Measurements from ENCODE around the gene SEC16A.

GRCh38 chr9:136513191-136513590 lies 30.4 kb upstream of the SEC16A start:
- TF ChIP-seq GATA2 (IDR thresholded peaks at IDR 0.05; ENCODE audit: insufficient read depth, insufficient read length, low read depth, low read length) (no peak), POLR2AphosphoS5 (IDR thresholded peaks at IDR 0.05; ENCODE audit: insufficient read depth, low read depth, low read length) (no peak), POLR2A (IDR thresholded peaks at IDR 0.05; ENCODE audit: low read depth, low read length) (no peak), EZH2 (IDR thresholded peaks at IDR 0.05; ENCODE audit: borderline replicate concordance, low read depth, low read length, severe bottlenecking) (no peak), FOS (IDR thresholded peaks at IDR 0.05; ENCODE audit: borderline replicate concordance, insufficient read depth, low read length) (no peak), MYC (IDR thresholded peaks at IDR 0.05; ENCODE audit: low read depth, low read length) (no peak)
- TF ChIP-seq, protein P1, sequence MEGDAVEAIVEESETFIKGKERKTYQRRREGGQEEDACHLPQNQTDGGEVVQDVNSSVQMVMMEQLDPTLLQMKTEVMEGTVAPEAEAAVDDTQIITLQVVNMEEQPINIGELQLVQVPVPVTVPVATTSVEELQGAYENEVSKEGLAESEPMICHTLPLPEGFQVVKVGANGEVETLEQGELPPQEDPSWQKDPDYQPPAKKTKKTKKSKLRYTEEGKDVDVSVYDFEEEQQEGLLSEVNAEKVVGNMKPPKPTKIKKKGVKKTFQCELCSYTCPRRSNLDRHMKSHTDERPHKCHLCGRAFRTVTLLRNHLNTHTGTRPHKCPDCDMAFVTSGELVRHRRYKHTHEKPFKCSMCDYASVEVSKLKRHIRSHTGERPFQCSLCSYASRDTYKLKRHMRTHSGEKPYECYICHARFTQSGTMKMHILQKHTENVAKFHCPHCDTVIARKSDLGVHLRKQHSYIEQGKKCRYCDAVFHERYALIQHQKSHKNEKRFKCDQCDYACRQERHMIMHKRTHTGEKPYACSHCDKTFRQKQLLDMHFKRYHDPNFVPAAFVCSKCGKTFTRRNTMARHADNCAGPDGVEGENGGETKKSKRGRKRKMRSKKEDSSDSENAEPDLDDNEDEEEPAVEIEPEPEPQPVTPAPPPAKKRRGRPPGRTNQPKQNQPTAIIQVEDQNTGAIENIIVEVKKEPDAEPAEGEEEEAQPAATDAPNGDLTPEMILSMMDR (IDR thresholded peaks at IDR 0.05; ENCODE audit: extremely low read depth in 1 of 2, insufficient read depth in 1 of 2, low read depth in 1 of 2, low read length in 2 of 2), result no peak
- TF ChIP-seq, protein P2, sequence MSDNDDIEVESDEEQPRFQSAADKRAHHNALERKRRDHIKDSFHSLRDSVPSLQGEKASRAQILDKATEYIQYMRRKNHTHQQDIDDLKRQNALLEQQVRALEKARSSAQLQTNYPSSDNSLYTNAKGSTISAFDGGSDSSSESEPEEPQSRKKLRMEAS (IDR thresholded peaks at IDR 0.05; ENCODE audit: insufficient read depth, insufficient read length), result no peak

Data from endothelial cell of umbilical vein (primary cell).